GM19240 (cell line): ENCODE results near the gene ZNHIT1.
"Not testable (repeated sequence)": the region's sequence is repeated elsewhere in the genome, so short reads cannot be mapped to it uniquely, and the experiment has no call there.

Source experiments
- DNase-seq: peaks from one replicate; pipeline ENCODE4 v3.0.0; 2011; ENCODE audit warnings: low spot score; ENCODE audit not compliant: insufficient read length

ZNHIT1 gene

DNA sequence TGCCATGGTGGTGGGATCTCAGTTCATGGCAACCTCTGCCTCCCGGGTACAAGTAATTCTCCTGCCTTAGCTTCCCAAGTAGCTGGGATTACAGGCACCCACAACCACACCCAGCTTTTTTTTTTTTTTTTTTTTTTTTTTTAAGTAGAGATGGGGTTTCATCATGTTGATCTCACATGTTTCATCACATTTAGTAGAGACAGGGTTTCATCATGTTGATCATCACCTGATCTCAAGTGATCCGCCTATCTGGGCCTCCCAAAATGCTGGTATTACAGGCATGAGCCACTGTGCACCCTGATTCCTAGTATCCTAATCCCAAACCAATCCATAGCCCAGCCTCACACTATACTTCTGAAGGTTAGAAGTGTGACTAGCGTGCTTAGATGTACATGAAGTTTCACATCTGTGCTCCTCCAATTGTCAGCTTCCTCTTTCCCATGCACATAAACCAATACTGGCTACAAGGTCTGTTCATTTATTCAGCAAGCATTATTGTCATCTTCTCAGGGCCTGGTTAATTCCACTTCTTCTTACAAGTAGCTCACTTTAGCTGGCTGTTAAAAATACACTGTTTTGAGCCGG, 31.0 kb upstream of the ZNHIT1 start:
- DNase-seq: no peak

DNA sequence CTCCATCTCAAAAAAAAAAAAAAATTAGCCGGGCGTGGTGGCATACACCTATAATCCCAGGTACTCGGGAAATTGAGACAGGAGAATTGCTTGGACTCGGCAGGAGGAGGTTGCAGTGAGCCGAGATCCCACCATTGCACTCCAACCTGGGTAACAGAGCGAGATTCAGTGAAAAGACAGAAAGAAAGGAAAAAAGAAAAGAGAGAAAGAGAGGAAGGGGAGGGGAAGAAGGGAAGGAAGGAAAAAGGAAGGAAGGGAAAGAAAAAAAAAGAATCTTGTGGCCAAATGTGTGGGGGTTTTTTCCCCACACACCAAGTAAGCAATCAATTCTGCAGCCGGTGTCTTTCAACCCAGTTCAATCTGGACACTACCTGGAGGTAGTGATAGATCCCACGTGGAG, 28.9 kb upstream of the ZNHIT1 start:
- DNase-seq: no peak

GRCh38 chr7:101195884-101196283, 22.1 kb upstream of the ZNHIT1 start:
- DNase-seq: no peak

- DNase-seq: no peak
Measured at GRCh38 chr7:101197991-101198390, 20.0 kb upstream of the ZNHIT1 start.

GRCh38 chr7:101198476-101198875, 19.5 kb upstream of the ZNHIT1 start:
- no peak for DNase-seq

DNA sequence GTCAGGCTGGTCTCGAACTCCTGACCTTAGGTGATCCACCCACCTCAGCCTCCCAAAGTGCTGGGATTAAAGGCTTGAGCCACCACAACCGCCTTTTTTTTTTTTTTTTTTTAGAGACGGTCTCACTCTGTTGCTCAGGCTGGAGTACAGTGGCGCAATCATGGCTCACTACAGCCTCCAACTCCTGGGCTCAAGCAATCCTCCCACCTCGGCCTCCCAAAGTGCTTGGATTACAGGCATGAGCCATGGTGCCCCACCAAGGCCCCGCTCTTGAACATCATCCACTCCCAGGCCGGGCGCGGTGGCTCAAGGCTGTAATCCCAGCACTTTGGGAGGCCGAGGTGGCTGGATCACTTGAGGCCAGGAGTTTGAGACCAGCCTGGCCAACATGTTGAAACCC, 18.4 kb upstream of the ZNHIT1 start:
- DNase-seq: not testable (repeated sequence)

DNA sequence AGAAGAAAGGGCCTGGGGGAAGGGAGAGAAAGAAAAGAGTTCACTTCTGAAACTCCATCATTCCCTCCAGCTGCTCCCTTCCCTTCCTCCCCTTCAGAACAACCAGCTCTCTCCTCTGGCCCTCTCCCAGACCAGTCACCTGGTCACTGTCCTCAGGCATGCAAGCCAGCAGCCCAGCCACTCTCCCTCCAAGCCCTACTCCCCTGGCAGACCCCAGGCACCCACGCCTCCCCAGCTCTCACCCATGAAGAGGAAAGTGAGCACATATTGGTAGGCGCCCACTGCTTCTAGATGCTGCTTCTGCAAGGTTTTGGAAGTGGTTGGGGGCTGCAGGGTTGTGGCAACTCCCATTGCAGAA, 17.5 kb upstream of the ZNHIT1 start:
- DNase-seq: no peak

DNA sequence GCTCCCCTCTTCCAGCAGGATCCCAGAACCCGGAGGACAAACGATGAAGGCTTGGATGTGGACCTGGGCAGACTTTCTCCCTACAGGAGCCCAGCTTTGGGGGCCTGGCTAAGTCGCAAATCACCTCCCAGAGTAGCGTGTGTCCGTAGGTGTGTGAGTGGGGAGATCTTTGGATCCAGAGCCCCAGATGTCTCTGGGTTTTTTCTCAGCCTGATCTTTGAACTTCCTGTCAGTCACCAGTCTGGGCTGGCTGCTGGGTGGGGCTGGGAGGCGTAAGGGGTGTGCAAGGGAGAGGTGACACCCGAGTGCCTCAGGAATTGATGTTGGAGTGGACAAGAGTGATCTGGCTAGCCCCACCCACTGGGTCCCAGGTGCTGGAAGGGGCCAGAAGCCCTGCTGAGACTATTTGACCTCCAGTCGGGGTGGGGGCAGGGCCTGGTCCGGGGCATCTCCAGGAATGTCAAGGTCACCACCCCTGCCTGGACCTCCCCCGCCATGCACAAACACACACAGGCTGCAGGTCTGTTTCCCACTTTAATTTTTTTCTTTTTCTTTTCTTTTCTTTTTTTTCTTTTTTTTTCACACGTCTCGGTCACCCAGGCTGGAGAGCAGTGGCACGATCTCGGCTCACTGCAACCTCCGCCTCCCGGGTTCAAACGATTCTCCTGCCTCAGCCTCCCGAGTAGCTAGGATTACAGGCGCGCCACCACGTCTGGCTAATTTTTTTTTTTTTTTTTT, 16.9 kb upstream of the ZNHIT1 start, which contains the start of gene MOGAT3:
Gene MOGAT3, minus strand, starts transcription at position 175 of the 738 bp plus-strand sequence. CDS start 182 bp downstream, outside the sequence.
- DNase-seq: no peak

GRCh38 chr7:101201695-101202602, 16.0 kb upstream of the ZNHIT1 start:
- no peak for DNase-seq

DNA sequence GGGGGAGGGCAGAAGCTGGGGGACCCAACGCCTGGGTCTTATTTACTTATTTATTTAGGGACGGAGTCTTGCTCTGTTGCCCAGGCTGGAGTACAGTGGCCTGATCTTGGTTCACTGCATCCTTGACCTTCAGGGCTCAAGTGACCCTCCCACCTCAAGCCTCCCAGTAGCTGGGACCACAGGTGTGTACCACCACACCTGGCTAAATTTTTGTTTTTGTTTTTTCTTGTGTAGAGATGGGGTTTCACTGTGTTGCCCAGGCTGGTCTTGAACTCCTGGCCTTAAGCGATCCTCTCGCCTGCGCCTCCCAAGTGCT, 15.4 kb upstream of the ZNHIT1 start:
- DNase-seq: no peak

GRCh38 chr7:101203740-101204738, 13.9 kb upstream of the ZNHIT1 start:
- not testable (repeated sequence) for DNase-seq

- DNase-seq: no peak
Measured at GRCh38 chr7:101205901-101206664, 11.9 kb upstream of the ZNHIT1 start.

DNA sequence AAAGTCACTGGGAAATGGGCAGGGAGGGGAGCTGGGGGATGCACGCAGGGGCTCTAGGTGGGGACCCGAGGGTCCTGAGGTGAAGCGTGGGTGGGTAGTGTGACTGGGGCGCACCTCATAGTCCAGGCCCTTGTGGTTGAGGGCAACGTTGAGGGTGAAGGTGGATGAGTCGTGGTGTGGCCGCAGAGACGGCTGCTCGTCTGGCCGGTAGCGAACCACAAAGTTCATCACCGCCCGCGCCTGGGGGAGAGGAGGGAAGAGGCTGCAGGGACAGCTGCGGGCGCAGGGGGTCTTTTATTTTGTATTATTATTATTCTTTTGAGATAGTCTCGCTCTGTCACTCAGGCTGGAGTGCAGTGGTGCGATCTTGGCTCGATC, 11.3 kb upstream of the ZNHIT1 start:
- DNase-seq: no peak

GRCh38 chr7:101207459-101207858, 10.5 kb upstream of the ZNHIT1 start:
- no peak for DNase-seq

GRCh38 chr7:101208794-101209193, 9.2 kb upstream of the ZNHIT1 start:
- DNase-seq: no peak

DNA sequence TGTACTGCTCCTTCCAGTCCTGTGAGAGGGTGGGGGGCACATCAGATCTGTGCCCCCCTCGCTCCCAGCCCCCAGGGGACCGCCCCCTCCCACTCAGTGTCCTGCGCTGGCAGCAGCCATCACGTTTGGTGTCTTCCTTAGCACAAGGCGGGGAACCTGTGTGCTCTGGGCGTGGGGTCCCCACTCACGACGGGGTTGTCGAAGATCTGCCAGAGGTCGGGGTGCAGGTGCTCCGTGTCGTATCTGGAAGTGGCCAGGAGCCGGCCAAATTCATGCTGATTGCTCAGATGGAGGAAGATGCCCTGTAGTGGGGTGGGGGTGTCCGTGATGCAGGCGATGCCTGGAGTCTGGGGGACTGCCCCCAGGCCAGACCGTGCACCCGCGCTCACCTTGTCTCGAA, 7.8 kb upstream of the ZNHIT1 start:
- DNase-seq: no peak

DNA sequence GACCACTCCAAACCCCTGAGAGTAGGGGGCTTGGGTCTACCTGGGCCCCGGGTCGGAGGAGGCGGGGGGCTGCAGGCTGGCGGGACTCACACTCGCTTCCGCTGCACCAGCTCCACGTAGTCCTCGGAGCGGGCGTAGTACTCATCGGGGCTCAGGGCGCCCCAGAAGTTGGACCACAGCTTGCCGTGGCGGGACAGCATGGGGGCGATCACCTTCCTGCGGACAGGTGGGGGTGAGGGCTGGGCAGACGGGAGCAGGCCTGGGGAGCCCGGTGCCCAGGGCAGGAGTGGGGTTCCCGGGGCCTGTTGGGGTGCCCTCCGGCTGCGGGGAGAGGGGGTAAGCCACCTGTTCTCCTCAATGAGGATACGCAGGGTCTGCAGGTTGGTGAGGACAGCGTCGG, 6.5 kb upstream of the ZNHIT1 start:
- no peak for DNase-seq

DNA sequence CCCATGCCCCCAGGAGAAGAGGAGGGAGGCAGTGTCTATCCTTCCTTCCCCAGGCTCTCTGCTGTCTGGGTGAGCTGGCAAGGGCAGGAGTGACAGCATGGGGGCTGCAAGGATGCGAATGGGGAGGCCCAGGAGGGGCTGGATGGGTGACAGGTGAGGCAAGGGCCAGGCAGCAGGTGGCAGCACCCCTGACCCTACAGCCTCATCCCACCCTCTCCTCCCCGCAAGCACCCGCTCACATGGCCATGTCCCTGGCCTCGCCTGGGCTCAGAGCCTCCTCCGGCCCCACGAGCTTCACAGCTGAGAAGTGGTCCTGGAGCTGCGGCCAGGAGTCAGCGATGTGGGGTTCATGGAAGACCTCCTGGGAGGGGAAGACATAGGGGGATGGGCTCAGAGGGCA, 6.0 kb upstream of the ZNHIT1 start:
- DNase-seq: no peak

- no peak for DNase-seq
Measured at GRCh38 chr7:101216001-101216859, 1.7 kb upstream of the ZNHIT1 start.
